Measurements from ENCODE around the gene SYF2. TPM values are rescaled to one million over a fixed set of nuclear protein-coding genes. Genes with fewer than 3 reads are reported as not detected.

The SYF2 gene
- total and polyA plus RNA-seq, 2 of the 13 experiments (the other 11 are each of a cell fraction or from before 2014, with no cell fraction given): 17.8 to 34.1 TPM

DNA sequence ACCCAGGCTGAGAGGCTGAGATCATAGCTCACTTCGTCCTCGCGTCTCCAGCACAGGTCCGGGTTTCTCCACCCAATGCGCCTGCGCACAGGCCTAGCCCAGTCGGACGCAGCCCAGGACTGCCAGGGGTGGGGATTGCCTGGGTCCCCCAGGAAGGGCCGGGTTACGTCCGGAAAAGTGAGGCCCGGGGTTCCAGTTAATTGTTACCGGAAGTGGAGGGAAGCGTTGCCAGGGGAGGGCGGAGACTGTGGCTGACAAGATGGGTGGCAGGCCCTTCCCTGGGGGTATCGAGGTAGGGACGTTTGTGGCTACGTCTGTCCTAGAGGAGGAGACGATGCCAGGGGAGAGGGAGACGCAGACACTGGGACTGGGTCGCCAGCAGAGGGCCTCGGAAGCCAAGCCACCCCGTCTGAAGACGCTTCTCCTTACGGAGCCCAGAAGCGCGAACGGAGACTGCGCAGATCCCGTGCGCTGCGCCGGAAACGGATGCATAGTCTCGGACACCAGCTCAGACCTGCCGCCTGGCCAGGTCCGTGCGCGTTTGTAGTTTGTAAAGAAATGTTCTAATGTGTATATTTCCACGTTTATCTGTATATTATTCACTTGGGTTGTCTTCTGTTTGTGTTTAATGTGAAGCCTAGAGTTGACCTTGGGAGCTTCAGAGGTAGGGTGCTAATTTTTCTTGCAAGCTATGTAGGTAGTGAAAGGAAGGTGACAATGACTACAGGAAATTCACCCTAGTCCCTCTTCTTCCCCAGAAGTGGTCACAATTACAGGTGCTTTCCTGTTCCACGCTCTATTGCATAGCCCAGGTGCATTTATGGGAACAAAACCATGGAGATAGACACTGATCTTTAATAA lies 7.6 kb upstream of the SYF2 start (continued):
- TF ChIP-seq, protein P1, sequence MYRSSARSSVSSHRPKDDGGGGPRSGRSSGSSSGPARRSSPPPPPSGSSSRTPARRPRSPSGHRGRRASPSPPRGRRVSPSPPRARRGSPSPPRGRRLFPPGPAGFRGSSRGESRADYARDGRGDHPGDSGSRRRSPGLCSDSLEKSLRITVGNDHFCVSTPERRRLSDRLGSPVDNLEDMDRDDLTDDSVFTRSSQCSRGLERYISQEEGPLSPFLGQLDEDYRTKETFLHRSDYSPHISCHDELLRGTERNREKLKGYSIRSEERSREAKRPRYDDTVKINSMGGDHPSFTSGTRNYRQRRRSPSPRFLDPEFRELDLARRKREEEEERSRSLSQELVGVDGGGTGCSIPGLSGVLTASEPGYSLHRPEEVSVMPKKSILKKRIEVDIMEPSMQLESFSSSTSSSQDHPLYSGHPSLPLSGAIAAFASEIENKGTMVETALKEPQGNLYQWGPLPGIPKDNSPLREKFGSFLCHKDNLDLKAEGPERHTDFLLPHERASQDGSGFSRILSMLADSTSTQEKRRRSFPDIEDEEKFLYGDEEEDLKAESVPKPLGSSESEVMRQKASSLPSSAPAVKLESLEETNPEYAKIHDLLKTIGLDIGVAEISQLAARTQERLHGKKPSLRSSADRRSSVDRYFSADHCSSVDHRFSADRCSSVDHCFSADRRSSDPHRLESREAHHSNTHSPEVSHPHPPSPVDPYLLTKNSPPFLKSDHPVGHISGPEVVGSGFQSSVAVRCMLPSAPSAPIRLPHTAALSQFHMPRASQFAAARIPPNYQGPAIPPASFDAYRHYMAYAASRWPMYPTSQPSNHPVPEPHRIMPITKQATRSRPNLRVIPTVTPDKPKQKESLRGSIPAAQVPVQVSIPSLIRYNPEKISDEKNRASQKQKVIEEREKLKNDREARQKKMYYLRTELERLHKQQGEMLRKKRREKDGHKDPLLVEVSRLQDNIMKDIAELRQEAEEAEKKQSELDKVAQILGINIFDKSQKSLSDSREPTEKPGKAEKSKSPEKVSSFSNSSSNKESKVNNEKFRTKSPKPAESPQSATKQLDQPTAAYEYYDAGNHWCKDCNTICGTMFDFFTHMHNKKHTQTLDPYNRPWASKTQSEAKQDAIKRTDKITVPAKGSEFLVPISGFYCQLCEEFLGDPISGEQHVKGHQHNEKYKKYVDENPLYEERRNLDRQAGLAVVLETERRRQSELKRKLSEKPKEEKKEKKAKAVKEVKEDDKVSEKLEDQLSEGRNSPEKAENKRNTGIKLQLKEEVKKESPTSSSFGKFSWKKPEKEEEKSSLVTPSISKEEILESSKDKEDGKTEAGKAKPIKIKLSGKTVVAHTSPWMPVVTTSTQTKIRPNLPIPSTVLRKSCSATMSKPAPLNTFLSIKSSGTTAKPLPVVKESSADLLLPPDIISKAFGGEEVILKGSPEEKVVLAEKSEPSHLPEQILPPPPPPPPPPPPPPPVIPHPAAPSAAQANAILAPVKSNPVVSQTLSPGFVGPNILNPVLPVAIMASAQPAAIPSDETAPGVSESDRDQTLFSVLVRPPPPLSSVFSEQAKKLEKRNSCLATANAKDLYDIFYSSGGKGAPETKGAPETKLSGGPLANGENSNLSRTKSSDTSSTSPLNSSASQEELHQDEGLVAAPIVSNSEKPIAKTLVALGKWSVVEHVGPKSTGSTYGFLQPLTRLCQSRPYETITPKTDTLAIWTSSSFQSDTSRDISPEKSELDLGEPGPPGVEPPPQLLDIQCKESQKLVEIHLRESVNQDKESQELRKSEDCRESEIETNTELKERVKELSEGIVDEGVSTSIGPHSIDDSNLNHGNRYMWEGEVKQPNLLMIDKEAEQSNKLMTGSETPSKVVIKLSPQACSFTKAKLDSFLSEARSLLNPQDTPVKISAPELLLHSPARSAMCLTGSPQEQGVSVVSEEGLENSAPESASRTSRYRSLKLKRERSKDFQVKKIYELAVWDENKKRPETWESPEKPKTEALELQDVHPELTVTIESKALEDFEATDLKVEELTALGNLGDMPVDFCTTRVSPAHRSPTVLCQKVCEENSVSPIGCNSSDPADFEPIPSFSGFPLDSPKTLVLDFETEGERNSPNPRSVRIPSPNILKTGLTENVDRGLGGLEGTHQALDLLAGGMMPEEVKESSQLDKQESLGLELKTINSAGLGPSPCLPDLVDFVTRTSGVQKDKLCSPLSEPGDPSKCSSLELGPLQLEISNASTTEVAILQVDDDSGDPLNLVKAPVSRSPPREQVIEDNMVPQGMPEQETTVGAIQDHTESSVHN (CRISPR knock-in tag; IDR thresholded peaks at IDR 0.05): 0 out of 2 replicates have a peak, but pooled peaks have one; percentile 55
- TF ChIP-seq NKX3-1 (CRISPR knock-in tag; IDR thresholded peaks at IDR 0.05) (no peak), ZNF484 (CRISPR knock-in tag; IDR thresholded peaks at IDR 0.05; ENCODE audit: borderline replicate concordance, low read depth) (no peak), ZNF768 (CRISPR knock-in tag; IDR thresholded peaks at IDR 0.05) (no peak; the same call in 1 of the 2 replicates), REPIN1 (CRISPR knock-in tag; IDR thresholded peaks at IDR 0.05; ENCODE audit: borderline replicate concordance, low read depth) (peak; percentile 83), KDM1A (CRISPR knock-in tag; IDR thresholded peaks at IDR 0.05) (no peak), BRD4 (CRISPR knock-in tag; IDR thresholded peaks at IDR 0.05) (no peak), MTF2 (CRISPR knock-in tag; IDR thresholded peaks at IDR 0.05; ENCODE audit: borderline replicate concordance) (no peak; the same call in 1 of the 2 replicates), FOXJ3 (CRISPR knock-in tag; IDR thresholded peaks at IDR 0.05; ENCODE audit: borderline replicate concordance) (no peak; the same call in 1 of the 2 replicates), ZNF570 (CRISPR knock-in tag; IDR thresholded peaks at IDR 0.05; ENCODE audit: borderline replicate concordance) (no peak), ZNF296 (CRISPR knock-in tag; conservative IDR thresholded peaks at IDR 0.05) (no peak), CHCHD3 (CRISPR knock-in tag; IDR thresholded peaks at IDR 0.05) (no peak), SALL2 (CRISPR knock-in tag; IDR thresholded peaks at IDR 0.05) (peak; percentile 62; the same call in 1 of the 2 replicates)
- TF ChIP-seq, protein P2, sequence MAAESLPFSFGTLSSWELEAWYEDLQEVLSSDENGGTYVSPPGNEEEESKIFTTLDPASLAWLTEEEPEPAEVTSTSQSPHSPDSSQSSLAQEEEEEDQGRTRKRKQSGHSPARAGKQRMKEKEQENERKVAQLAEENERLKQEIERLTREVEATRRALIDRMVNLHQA (CRISPR knock-in tag; IDR thresholded peaks at IDR 0.05): no peak
- TF ChIP-seq, protein P3, sequence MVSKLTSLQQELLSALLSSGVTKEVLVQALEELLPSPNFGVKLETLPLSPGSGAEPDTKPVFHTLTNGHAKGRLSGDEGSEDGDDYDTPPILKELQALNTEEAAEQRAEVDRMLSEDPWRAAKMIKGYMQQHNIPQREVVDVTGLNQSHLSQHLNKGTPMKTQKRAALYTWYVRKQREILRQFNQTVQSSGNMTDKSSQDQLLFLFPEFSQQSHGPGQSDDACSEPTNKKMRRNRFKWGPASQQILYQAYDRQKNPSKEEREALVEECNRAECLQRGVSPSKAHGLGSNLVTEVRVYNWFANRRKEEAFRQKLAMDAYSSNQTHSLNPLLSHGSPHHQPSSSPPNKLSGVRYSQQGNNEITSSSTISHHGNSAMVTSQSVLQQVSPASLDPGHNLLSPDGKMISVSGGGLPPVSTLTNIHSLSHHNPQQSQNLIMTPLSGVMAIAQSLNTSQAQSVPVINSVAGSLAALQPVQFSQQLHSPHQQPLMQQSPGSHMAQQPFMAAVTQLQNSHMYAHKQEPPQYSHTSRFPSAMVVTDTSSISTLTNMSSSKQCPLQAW (CRISPR knock-in tag; IDR thresholded peaks at IDR 0.05): peak; percentile 32
- TF ChIP-seq, protein P4, sequence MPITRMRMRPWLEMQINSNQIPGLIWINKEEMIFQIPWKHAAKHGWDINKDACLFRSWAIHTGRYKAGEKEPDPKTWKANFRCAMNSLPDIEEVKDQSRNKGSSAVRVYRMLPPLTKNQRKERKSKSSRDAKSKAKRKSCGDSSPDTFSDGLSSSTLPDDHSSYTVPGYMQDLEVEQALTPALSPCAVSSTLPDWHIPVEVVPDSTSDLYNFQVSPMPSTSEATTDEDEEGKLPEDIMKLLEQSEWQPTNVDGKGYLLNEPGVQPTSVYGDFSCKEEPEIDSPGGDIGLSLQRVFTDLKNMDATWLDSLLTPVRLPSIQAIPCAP (CRISPR knock-in tag; IDR thresholded peaks at IDR 0.05; ENCODE audit: low read depth): no peak

Data from HepG2 (cell line).